ENCODE results near the gene STK32A. TPM values are rescaled to one million over a fixed set of nuclear protein-coding genes. Genes with fewer than 3 reads are reported as not detected.
"Not testable (repeated sequence)": the region's sequence is repeated elsewhere in the genome, so short reads cannot be mapped to it uniquely, and the experiment has no call there.

STK32A gene
- total RNA-seq, 1 donor from 2014 or later: 5.3 TPM

GRCh38 chr5:147359581-147359980 is 124.8 kb downstream of the STK32A start:
- DNase-seq (ENCODE audit: extremely low spot score, unreplicated experiment): no peak
- Mint-ChIP-seq H3K4me1 (ENCODE audit: unreplicated experiment) (peaks cover 10% of the 10 kb centered on the region), H3K27ac (no peak overlapping the region), H3K4me3 (no peak overlapping the region), H3K27me3 (peaks cover 7% of the 10 kb centered on the region), H3K36me3 (no peaks in the 10 kb centered on the region), H3K9me3 (peaks cover 4% of the 10 kb centered on the region)
- no peak for TF ChIP-seq CTCF (conservative IDR thresholded peaks at IDR 0.05)

- H3K4me1 Mint-ChIP-seq (ENCODE audit: unreplicated experiment): peaks cover 10% of the 10 kb centered on the region
- H3K27ac Mint-ChIP-seq: no peak overlapping the region
- no peak for DNase-seq (ENCODE audit: extremely low spot score, unreplicated experiment)
- peaks cover 4% of the 10 kb centered on the region for H3K9me3 Mint-ChIP-seq
- peaks cover 7% of the 10 kb centered on the region for H3K27me3 Mint-ChIP-seq
- no peaks in the 10 kb centered on the region for H3K36me3 Mint-ChIP-seq
- TF ChIP-seq CTCF (conservative IDR thresholded peaks at IDR 0.05): no peak
- no peak overlapping the region for H3K4me3 Mint-ChIP-seq
Observed at GRCh38 chr5:147360816-147361215, 126.0 kb downstream of the STK32A start.

- Mint-ChIP-seq H3K4me1 (ENCODE audit: unreplicated experiment) (peaks cover 10% of the 10 kb centered on the region), H3K4me3 (no peak overlapping the region), H3K27ac (no peak overlapping the region), H3K36me3 (no peaks in the 10 kb centered on the region), H3K9me3 (peaks cover 4% of the 10 kb centered on the region), H3K27me3 (peaks cover 7% of the 10 kb centered on the region)
- TF ChIP-seq CTCF (conservative IDR thresholded peaks at IDR 0.05): no peak
- DNase-seq (ENCODE audit: extremely low spot score, unreplicated experiment): no peak
Observed at GRCh38 chr5:147361441-147362175, 126.8 kb downstream of the STK32A start.

GRCh38 chr5:147367381-147367780 is 132.6 kb downstream of the STK32A start:
- H3K36me3 Mint-ChIP-seq; H3K9me3 Mint-ChIP-seq; H3K4me1 Mint-ChIP-seq (ENCODE audit: unreplicated experiment); DNase-seq (ENCODE audit: extremely low spot score, unreplicated experiment); H3K4me3 Mint-ChIP-seq; H3K27ac Mint-ChIP-seq; H3K27me3 Mint-ChIP-seq: not testable (repeated sequence)

GRCh38 chr5:147369742-147370374 is 135.0 kb downstream of the STK32A start:
- H3K27me3 Mint-ChIP-seq: peaks cover 3% of the 10 kb centered on the region
- no peak overlapping the region for H3K4me3 Mint-ChIP-seq
- H3K9me3 Mint-ChIP-seq: no peaks in the 10 kb centered on the region
- no peak for DNase-seq (ENCODE audit: extremely low spot score, unreplicated experiment)
- no peaks in the 10 kb centered on the region for H3K36me3 Mint-ChIP-seq
- TF ChIP-seq CTCF (conservative IDR thresholded peaks at IDR 0.05): peak; percentile 77
- H3K4me1 Mint-ChIP-seq (ENCODE audit: unreplicated experiment): no peaks in the 10 kb centered on the region
- H3K27ac Mint-ChIP-seq: no peak overlapping the region

- TF ChIP-seq CTCF (conservative IDR thresholded peaks at IDR 0.05): no peak
- DNase-seq (ENCODE audit: extremely low spot score, unreplicated experiment): no peak
- Mint-ChIP-seq H3K9me3 (no peaks in the 10 kb centered on the region), H3K4me1 (ENCODE audit: unreplicated experiment) (no peaks in the 10 kb centered on the region), H3K27ac (no peak overlapping the region), H3K27me3 (peaks cover 3% of the 10 kb centered on the region), H3K4me3 (no peak overlapping the region), H3K36me3 (no peaks in the 10 kb centered on the region)
Observed at GRCh38 chr5:147371290-147371689, 136.5 kb downstream of the STK32A start.
